ENCODE measurements around the gene RRAD. TPM values are rescaled to one million over a fixed set of nuclear protein-coding genes. Genes with fewer than 3 reads are reported as not detected.
A peak's percentile ranks its signal among the peaks of the same experiment; 100 is the strongest.
"Not testable (repeated sequence)": the region's sequence is repeated elsewhere in the genome, so short reads cannot be mapped to it uniquely, and the experiment has no call there.

The RRAD gene
- total RNA-seq, 4 donors from 2014 or later, result 3.8 to 21.0 (median 11.9) TPM

DNA sequence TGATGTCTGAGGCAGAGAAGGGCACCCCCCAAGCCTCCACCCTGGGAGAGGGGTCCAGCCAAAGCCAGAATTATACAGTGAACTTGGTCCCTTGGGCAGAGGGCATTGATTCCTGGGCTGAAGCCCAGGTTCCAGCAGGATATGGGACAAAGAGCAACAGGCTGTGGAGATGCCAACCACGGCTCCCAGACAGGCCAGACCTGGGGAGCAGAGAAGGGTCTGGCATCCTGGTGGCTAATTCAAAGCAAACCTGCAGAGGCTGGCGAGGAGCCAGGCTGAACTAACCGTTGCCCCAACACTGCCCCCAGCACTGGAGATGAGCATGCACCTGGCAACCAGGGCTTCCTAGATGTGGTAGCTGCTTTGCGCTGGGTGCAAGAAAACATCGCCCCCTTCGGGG, 38.7 kb upstream of the RRAD start:
- DNase-seq (ENCODE audit: low spot score) (no peak), ATAC-seq (ENCODE audit: low FRiP score) (no peak)
- TF ChIP-seq, protein P1, sequence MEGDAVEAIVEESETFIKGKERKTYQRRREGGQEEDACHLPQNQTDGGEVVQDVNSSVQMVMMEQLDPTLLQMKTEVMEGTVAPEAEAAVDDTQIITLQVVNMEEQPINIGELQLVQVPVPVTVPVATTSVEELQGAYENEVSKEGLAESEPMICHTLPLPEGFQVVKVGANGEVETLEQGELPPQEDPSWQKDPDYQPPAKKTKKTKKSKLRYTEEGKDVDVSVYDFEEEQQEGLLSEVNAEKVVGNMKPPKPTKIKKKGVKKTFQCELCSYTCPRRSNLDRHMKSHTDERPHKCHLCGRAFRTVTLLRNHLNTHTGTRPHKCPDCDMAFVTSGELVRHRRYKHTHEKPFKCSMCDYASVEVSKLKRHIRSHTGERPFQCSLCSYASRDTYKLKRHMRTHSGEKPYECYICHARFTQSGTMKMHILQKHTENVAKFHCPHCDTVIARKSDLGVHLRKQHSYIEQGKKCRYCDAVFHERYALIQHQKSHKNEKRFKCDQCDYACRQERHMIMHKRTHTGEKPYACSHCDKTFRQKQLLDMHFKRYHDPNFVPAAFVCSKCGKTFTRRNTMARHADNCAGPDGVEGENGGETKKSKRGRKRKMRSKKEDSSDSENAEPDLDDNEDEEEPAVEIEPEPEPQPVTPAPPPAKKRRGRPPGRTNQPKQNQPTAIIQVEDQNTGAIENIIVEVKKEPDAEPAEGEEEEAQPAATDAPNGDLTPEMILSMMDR (IDR thresholded peaks at IDR 0.05), result no peak

DNA sequence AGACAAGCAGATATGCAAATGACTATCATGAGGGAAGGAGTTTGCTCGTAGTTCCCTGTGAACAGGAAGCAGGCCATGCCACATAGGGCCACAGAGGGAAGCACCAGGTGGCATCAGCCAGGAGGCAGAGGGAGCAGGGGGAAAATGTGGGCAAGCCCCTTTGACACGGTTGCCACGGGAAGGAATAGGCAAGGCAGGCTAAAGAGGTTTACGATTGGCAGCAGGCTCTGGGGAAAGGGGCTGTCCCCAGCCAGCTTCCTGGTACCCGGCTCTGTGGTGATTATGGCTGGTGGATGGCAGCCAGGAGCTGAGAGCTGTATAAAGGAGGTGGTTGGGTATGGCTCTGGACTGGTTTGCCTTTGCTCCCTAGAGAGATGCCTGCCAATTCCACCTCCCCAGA, 36.6 kb upstream of the RRAD start:
- no peak for DNase-seq (ENCODE audit: low spot score)
- TF ChIP-seq, protein P1 (IDR thresholded peaks at IDR 0.05), result no peak
- no peak for ATAC-seq (ENCODE audit: low FRiP score)

DNA sequence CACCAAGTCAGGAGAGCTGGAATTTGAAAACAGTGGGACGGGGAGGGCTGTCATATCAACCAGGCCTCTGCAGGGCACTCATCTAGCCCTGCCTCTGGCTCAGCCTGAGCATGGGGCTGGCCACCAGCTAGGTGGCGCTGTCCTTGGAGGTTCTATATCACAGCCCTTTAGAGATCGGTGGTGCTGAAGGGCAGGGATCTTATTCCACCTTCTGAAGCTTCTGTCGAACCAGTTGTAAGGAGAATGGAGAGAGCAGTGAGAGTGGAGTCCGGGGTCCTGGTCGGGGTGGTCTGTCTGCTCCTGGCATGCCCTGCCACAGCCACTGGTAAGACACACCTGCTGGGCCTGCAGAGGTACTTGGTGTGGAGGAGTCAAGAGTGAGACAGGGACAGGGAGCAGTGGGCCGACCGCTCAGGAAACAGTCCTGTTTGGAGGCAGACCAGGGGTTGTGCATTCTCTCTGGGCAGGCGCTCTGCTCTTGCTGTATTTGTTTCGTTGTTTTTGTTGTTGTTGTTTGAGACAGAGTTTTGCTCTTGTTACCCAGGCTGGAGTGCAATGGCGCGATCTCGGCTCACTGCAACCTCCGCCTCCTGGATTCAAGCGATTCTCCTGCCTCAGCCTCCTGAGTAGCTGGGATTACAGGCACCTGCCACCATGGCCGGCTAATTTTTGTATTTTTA, 35.9 kb upstream of the RRAD start, which contains the start of gene CES3:
Gene CES3 (plus strand): TSS at position 202 of the 680 bp plus-strand sequence. CDS start 42 bp downstream, at position 244.
- ATAC-seq (ENCODE audit: low FRiP score) (peak; percentile 50), DNase-seq (ENCODE audit: low spot score) (no peak)
- TF ChIP-seq, protein P1 (IDR thresholded peaks at IDR 0.05), result no peak

DNA sequence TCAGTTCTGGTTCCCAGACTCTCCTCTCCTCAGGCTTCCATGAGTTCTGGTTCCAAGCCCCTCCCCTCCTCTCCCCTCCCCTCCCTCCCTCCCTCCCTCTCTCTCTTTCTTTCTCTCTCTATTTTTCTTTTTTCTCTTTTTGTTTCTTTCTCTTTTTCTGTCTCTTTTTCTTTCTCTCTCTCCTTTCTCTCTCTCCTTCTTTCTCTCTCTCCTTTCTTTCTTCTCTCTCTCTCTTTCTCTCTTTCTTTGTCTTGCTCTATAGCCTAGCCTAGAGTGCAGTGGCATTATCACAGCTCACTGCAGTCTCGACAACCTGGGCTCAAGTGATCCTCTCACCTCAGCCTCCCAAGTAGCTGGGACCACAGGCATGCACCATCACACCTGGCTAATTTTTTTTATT, 34.9 kb upstream of the RRAD start:
- DNase-seq (ENCODE audit: low spot score) (no peak), ATAC-seq (ENCODE audit: low FRiP score) (no peak)
- TF ChIP-seq, protein P1 (IDR thresholded peaks at IDR 0.05), result no peak

DNA sequence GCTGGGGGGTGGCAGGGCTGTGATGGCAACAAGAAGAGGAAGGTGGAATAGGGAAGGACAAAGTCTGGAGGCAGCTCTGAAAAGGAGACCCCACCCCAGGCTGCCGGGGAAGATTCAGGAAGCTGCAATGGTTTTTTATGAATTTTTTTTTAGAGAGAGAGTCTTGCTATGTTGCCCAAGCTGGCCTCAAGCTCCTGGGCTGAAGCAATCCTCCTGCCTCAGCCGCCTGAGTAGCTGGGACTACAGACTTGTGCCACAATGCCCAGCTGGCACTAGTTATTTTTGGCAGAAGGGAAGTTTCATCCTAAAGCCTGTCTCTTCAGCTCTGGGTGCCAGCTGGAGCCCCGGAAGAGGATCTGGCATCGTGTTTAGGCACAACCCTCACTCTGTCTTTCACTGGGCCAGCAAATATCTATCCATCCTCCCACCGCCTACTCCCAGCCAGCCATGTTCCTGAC, 34.4 kb upstream of the RRAD start:
- ATAC-seq (ENCODE audit: low FRiP score), result no peak
- DNase-seq (ENCODE audit: low spot score), result no peak
- TF ChIP-seq, protein P1 (IDR thresholded peaks at IDR 0.05), result no peak

DNA sequence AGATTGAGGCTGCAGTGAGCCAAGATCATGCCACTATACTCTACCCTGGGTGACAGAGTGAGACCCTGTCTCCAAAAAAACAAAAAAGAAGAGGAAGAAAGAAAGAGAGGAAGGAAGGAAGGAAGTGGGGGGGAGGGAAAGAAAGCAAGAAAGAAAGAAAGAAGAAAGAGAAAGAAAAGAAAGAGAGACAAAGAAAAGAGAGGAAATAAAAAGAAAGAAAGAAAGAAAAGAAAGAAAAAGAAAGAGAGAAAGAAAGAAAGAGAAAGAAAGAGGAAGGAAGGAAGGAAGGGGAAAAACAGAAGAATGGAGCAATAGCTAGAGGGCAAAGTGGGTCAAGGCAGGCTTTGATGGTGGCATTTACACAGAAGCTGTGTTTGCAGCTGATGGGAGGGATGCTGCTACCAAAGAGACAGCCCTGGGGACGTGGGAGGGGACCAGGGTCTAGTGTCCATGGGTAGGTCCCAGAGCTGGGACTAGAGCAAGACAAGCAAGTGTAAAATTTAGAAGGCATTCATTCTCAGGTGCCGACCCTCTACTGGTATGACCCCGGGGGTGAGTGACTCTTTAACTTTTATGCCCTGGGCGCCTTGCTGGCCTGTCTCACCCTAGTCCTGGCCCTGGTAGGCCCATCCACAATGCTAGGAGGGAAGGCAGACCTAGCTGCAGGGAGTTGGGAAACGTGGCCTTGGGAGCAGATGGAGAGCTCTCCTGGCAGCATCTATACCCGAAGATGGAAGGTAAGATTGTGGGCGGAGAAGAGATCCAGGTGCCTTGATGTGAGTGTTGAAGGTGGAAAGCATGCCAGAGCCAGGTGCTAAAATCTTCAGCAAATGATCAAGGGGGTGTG, 33.7 kb upstream of the RRAD start:
- no peak for ATAC-seq (ENCODE audit: low FRiP score)
- no peak for DNase-seq (ENCODE audit: low spot score)
- TF ChIP-seq, protein P1 (IDR thresholded peaks at IDR 0.05), result no peak

DNA sequence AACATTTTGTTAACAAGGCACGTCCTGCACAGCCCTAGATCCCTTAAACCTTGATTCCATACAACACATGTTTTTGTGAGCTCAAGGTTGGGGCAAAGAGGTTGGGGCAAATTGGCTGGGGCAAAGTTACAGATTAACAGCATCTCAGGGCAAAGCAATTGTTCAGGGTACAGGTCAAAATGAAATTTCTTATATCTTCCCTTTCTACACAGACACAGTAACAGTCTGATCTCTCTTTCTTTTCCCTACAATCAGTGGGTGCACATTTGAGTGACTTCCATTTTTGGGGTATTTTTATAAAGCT, 30.8 kb upstream of the RRAD start:
- ATAC-seq (ENCODE audit: low FRiP score); DNase-seq (ENCODE audit: low spot score): not testable (repeated sequence)

DNA sequence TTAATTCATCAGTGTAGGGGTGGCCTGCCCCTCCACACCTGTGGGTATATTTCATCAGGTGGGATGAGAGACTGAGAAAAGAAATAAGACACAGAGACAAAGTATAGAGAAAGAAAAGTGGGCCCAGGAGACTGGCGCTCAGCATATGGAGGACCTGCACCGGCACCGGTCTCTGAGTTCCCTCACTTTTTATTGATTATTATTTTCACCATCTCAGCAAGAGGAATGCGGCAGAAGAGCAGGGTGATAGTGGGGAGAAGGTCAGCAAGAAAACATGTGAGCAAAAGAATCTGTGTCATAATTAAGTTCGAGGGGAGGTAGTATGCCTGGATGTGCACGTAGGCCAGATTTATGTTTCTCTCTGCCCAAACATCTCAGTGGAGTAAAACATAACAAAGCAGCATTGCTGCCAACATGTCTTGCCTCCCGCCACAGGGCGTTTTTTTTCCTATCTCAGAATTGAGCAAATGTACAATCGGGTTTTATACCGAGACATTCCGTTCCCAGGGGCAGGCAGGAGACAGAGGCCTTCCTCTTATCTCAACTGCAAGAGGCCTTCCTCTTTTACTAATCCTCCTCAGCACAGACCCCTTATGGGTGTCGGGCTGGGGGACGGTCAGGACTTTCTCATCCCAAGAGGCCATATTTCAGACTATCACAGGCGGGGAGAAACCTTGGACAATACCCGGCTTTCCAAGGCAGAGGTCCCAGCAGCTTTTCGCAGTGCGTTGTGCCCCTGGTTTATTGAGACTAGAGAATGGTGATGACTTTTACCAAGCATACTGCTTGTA, 30.2 kb upstream of the RRAD start:
- not testable (repeated sequence) for DNase-seq (ENCODE audit: low spot score)

More for the DNA sequence above, 30.2 kb upstream of the RRAD start:
- not testable (repeated sequence) for ATAC-seq (ENCODE audit: low FRiP score)

Measured in omental fat pad (tissue), 4 donors.